Activated CD8-positive, alpha-beta memory T cell treated with anti-CD3 and anti-CD28 coated beads, Interleukin-2, amount 10 ng/mL, durations not matched to agents 7 days and 5 days (primary cell): ENCODE measurements around the gene VAV3. TPM values are rescaled to one million over a fixed set of nuclear protein-coding genes. Genes with fewer than 3 reads are reported as not detected.
A peak's percentile ranks its signal among the peaks of the same experiment; 100 is the strongest.

Experiments
- ATAC-seq: fragments of 150-1000 bp; cut with Tn5 transposase; one replicate; pipeline ENCODE4 v1.10.0; 2021; ENCODE audit warnings: moderate library complexity
- CTCF ChIA-PET: fragments of 350-600 bp; sonication (Branson Sonifier 250); formaldehyde crosslinking; loops from one replicate; lab custom pipeline; 2021; ENCODE audit warnings: antibody characterized with exemption; lab: Charles Lee
- DNase-seq: peaks from one replicate; pipeline ENCODE4 v3.0.0-alpha.2; 2020
- H3K27ac Mint-ChIP-seq: one replicate; pipeline ENCODE4 v1.8.0; 2021; ENCODE audit warnings: mild to moderate bottlenecking, mixed read lengths
- H3K27me3 Mint-ChIP-seq: one replicate; pipeline ENCODE4 v1.8.0; 2021; ENCODE audit warnings: mixed read lengths
- H3K36me3 Mint-ChIP-seq: one replicate; pipeline ENCODE4 v1.8.0; 2021; ENCODE audit warnings: mild to moderate bottlenecking, mixed read lengths
- H3K4me1 Mint-ChIP-seq: one replicate; pipeline ENCODE4 v1.8.0; 2021; ENCODE audit warnings: mixed read lengths
- H3K4me3 Mint-ChIP-seq: one replicate; pipeline ENCODE4 v1.8.0; 2021; ENCODE audit warnings: mild to moderate bottlenecking, moderate library complexity, mixed read lengths
- H3K9me3 Mint-ChIP-seq: one replicate; pipeline ENCODE4 v1.8.0; 2022; ENCODE audit warnings: low read depth, mixed read lengths
- total RNA-seq, 2 experiments: library from RNA; stranded (reverse); gene quantifications; one replicate each; pipeline ENCODE4 v1.2.3, GENCODE V29; 2021

Gene VAV3
- total RNA-seq, 2 experiments from 2014 or later = 3.1 to 4.5 TPM

DNA sequence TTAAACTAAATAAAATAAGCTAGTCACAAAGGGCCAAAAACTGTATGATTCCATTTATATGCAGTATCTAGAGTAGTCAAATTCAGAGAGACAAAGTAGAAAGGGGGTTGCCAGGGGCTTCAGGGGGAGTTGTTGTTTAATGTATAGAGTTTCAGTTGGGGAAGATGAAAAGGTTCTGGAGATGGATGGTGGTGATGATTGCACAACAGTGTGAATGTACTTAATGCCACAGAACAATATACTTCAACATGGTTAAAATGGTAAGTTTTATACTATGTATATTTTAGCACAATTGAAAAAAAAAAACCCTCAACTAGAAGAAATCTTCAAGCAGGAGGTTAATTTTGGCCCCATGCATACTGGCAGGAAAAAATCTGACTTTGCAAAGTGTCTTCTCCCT lies 24.3 kb downstream of the VAV3 start:
- H3K4me3 Mint-ChIP-seq = no peak overlapping the region
- H3K4me1 Mint-ChIP-seq = peaks cover 29% of the 10 kb centered on the region
- no peak overlapping the region for H3K27ac Mint-ChIP-seq
- ATAC-seq = no peak
- DNase-seq = no peak
- no peaks in the 10 kb centered on the region for H3K36me3 Mint-ChIP-seq
- CTCF ChIA-PET = no interaction called here
- H3K9me3 Mint-ChIP-seq = no peaks in the 10 kb centered on the region
- H3K27me3 Mint-ChIP-seq = peaks cover 5% of the 10 kb centered on the region

GRCh38 chr1:107940017-107940577 lies 24.9 kb downstream of the VAV3 start:
- Mint-ChIP-seq H3K4me3 (no peak overlapping the region), H3K9me3 (no peaks in the 10 kb centered on the region), H3K36me3 (no peaks in the 10 kb centered on the region), H3K4me1 (peaks cover 35% of the 10 kb centered on the region), H3K27ac (no peak overlapping the region), H3K27me3 (peaks cover 5% of the 10 kb centered on the region)
- CTCF ChIA-PET = no interaction called here
- DNase-seq (no peak), ATAC-seq (no peak)

- peaks cover 43% of the 10 kb centered on the region for H3K4me1 Mint-ChIP-seq
- no peak for DNase-seq
- H3K27me3 Mint-ChIP-seq = peaks cover 5% of the 10 kb centered on the region
- H3K36me3 Mint-ChIP-seq = no peaks in the 10 kb centered on the region
- H3K27ac Mint-ChIP-seq = no peak overlapping the region
- H3K4me3 Mint-ChIP-seq = no peak overlapping the region
- CTCF ChIA-PET = no interaction called here
- ATAC-seq = no peak
- no peaks in the 10 kb centered on the region for H3K9me3 Mint-ChIP-seq
These were observed 25.7 kb downstream of the VAV3 start for GRCh38 chr1:107939256-107939655.

DNA sequence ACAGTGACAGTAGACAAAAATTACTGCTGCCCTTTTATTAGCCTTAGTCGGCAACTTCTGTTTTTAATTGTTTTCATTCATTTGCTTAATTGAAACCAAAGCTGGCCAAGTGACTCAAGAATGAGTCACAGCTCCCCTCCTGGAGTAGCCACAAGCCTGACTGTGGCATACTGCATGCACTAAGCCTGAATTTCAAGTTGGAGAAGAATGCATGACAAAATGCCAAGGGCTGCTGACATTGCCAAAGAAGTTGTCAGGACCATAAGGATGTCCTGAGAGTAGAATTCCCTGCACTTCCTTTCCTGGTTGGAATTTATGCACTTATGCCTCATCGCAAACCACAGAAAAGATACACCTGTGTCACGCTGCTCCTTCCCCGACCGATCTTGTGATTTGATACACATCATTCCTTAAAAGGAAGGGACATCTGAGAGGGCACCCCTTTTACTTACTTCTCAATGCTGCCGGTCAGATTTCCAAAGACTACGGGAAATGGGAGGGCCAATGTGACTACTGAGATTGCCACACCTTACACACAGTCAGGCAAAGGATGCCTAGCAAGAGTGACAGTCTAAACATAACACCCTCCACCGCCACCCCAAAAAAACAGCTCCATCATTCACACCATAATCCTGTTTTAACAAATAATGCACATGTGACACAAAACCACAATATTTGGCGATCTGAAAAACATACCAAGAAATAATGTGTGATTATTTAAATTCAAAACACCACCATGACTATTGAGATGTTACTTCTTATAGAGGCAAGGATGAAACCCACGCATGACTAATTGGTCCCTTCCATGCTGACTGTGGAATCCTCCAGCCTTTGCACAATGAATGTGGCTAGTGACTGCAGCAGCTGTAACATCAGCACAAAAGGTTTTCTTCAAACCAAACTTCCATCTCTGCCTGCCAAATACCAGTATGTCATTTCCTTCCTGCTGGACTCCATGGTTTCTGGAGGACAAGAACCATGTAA lies 28.2 kb downstream of the VAV3 start:
- no peaks in the 10 kb centered on the region for H3K36me3 Mint-ChIP-seq
- peak overlapping the region; percentile 35 for H3K4me3 Mint-ChIP-seq
- CTCF ChIA-PET = interaction anchor here (0.7 to 1.5 kb wide), 2 partner anchors 27 to 111 kb away, joined by 3 to 6 read pairs; no protein-coding TSS in a partner anchor
- peaks cover 35% of the 10 kb centered on the region for H3K4me1 Mint-ChIP-seq
- peak overlapping the region; percentile 45 for H3K27ac Mint-ChIP-seq
- peak; percentile 78 for DNase-seq
- peaks cover 8% of the 10 kb centered on the region for H3K27me3 Mint-ChIP-seq
- H3K9me3 Mint-ChIP-seq = no peaks in the 10 kb centered on the region
- peak; percentile 63 for ATAC-seq

GRCh38 chr1:107935396-107936064 lies 29.4 kb downstream of the VAV3 start:
- H3K9me3 Mint-ChIP-seq = no peaks in the 10 kb centered on the region
- peak; percentile 89 for ATAC-seq
- H3K4me1 Mint-ChIP-seq = peaks cover 35% of the 10 kb centered on the region
- peaks cover 8% of the 10 kb centered on the region for H3K27me3 Mint-ChIP-seq
- H3K4me3 Mint-ChIP-seq = peak overlapping the region; percentile 62
- H3K36me3 Mint-ChIP-seq = no peaks in the 10 kb centered on the region
- peak; percentile 78 for DNase-seq
- peak overlapping the region; percentile 66 for H3K27ac Mint-ChIP-seq
- CTCF ChIA-PET = no interaction called here

GRCh38 chr1:107934578-107934977 lies 30.4 kb downstream of the VAV3 start:
- Mint-ChIP-seq H3K27ac (peak overlapping the region; percentile 31), H3K4me1 (peaks cover 37% of the 10 kb centered on the region), H3K36me3 (no peaks in the 10 kb centered on the region), H3K27me3 (peaks cover 8% of the 10 kb centered on the region), H3K9me3 (no peaks in the 10 kb centered on the region), H3K4me3 (peak overlapping the region; percentile 62)
- ATAC-seq = no peak
- no peak for DNase-seq
- CTCF ChIA-PET = interaction anchor here (1.7 kb wide), 1 partner anchor 153 kb away, joined by 7 read pairs; no protein-coding TSS in a partner anchor

GRCh38 chr1:107933736-107934135 lies 31.2 kb downstream of the VAV3 start:
- Mint-ChIP-seq H3K27me3 (peaks cover 3% of the 10 kb centered on the region), H3K36me3 (no peaks in the 10 kb centered on the region), H3K9me3 (no peaks in the 10 kb centered on the region), H3K4me3 (no peak overlapping the region), H3K4me1 (peaks cover 37% of the 10 kb centered on the region), H3K27ac (no peak overlapping the region)
- CTCF ChIA-PET = interaction anchor here (1.7 kb wide), 1 partner anchor 152 kb away, joined by 7 read pairs; no protein-coding TSS in a partner anchor
- ATAC-seq (no peak), DNase-seq (no peak)

- Mint-ChIP-seq H3K27me3 (peaks cover 3% of the 10 kb centered on the region), H3K27ac (no peak overlapping the region), H3K4me1 (peaks cover 17% of the 10 kb centered on the region), H3K4me3 (no peak overlapping the region), H3K36me3 (no peaks in the 10 kb centered on the region), H3K9me3 (no peaks in the 10 kb centered on the region)
- ATAC-seq = no peak
- no peak for DNase-seq
- CTCF ChIA-PET = no interaction called here
These were observed 34.7 kb downstream of the VAV3 start for GRCh38 chr1:107930292-107930691.

GRCh38 chr1:107927820-107928219 lies 37.2 kb downstream of the VAV3 start:
- no peak for ATAC-seq
- Mint-ChIP-seq H3K4me3 (no peak overlapping the region), H3K36me3 (no peaks in the 10 kb centered on the region), H3K27ac (no peak overlapping the region), H3K9me3 (no peaks in the 10 kb centered on the region), H3K4me1 (peaks cover 2% of the 10 kb centered on the region), H3K27me3 (peaks cover 3% of the 10 kb centered on the region)
- DNase-seq = no peak
- CTCF ChIA-PET = no interaction called here

- CTCF ChIA-PET = no interaction called here
- no peaks in the 10 kb centered on the region for H3K27me3 Mint-ChIP-seq
- H3K9me3 Mint-ChIP-seq = no peaks in the 10 kb centered on the region
- no peaks in the 10 kb centered on the region for H3K36me3 Mint-ChIP-seq
- ATAC-seq (no peak), DNase-seq (no peak)
- peaks cover 2% of the 10 kb centered on the region for H3K4me1 Mint-ChIP-seq
- no peak overlapping the region for H3K27ac Mint-ChIP-seq
- no peak overlapping the region for H3K4me3 Mint-ChIP-seq
These were observed 38.4 kb downstream of the VAV3 start for GRCh38 chr1:107926436-107927080.

DNA sequence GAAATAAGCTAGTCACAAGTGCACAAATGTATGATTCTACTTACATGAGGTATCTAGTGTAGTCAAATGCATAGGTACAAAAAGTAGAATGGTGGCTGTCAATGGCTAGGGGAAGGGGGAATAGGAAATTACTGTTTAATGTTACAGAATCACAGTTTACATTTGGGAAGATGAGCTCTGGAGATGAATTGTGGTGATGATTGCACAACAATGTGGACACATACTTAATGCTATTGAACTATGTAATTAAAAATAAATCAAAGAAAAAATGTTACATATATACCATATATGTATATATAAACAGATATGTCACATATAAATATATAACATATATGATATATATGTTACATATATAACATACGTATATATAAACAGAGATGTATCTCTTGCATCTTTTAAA lies 39.4 kb downstream of the VAV3 start:
- no peaks in the 10 kb centered on the region for H3K9me3 Mint-ChIP-seq
- DNase-seq (no peak), ATAC-seq (no peak)
- H3K4me1 Mint-ChIP-seq = peaks cover 4% of the 10 kb centered on the region
- H3K4me3 Mint-ChIP-seq = no peak overlapping the region
- H3K27ac Mint-ChIP-seq = no peak overlapping the region
- H3K27me3 Mint-ChIP-seq = no peaks in the 10 kb centered on the region
- H3K36me3 Mint-ChIP-seq = no peaks in the 10 kb centered on the region
- CTCF ChIA-PET = no interaction called here

DNA sequence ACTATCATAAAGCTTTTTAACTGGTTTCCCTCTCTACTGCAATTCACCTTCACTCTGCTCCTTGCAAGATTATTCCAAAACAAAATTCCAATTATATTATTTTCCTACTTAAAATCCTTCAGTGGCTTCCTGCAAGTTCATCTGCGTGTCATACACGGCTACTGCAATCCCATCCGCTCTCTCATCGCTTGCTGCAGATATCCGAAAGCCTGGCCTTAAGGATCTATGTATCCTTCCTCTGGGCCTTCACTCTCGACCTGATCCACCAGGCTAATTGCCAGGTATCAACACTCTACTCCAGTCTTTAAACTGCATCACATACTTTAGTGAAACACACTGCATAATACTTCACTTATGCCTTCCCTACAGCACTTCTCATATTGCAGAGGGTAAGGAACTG lies 44.0 kb downstream of the VAV3 start:
- Mint-ChIP-seq H3K27ac (no peak overlapping the region), H3K27me3 (no peaks in the 10 kb centered on the region), H3K4me1 (peaks cover 9% of the 10 kb centered on the region), H3K4me3 (no peak overlapping the region), H3K36me3 (peaks cover 8% of the 10 kb centered on the region), H3K9me3 (peaks cover 2% of the 10 kb centered on the region)
- DNase-seq (no peak), ATAC-seq (no peak)
- CTCF ChIA-PET = interaction anchor here (0.9 kb wide), 1 partner anchor 43 kb away, joined by 3 read pairs; no protein-coding TSS in a partner anchor

DNA sequence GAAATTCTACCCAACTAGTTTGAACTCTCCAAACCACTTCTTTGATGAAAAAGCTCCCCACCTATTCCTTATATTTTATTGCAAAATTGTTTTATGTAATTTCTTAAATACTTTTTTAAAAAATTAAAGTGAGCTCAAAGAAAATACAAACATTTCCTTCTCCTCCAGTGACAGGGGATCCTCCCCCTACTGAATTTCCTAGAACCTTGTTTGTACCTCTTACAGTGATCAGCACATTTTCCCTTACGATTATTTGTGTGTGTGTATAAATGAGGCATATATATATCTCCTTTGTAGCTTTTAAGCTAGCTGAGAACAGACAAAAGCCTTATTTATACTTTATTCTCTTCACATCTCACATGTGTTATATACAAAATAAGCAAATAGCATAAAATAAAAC lies 44.4 kb downstream of the VAV3 start:
- no peak for DNase-seq
- Mint-ChIP-seq H3K36me3 (peaks cover 8% of the 10 kb centered on the region), H3K27me3 (no peaks in the 10 kb centered on the region), H3K4me1 (peaks cover 9% of the 10 kb centered on the region), H3K4me3 (no peak overlapping the region), H3K9me3 (peaks cover 2% of the 10 kb centered on the region), H3K27ac (no peak overlapping the region)
- no peak for ATAC-seq
- CTCF ChIA-PET = interaction anchor here (0.9 to 1.1 kb wide), 2 partner anchors 10 to 43 kb away, joined by 3 read pairs; no protein-coding TSS in a partner anchor
